PC-3 (cell line): ENCODE data around the gene TRA2B.

Source experiments
- EZH2 ChIP-seq: fragments of 300-600 bp; sonication (generic); IDR thresholded peaks from one replicate; pipeline ENCODE4 v1.6.1; 2017; ENCODE audit warnings: antibody characterized with exemption, mild to moderate bottlenecking, low read length; ENCODE audit not compliant: unreplicated experiment
- EZH2phosphoT487 ChIP-seq: fragments of 300-600 bp; sonication (generic); IDR thresholded peaks from 2 replicates; pipeline ENCODE4 v1.6.1; 2018; ENCODE audit warnings: mild to moderate bottlenecking, antibody characterized with exemption, low read length, borderline replicate concordance
- TF ChIP-seq, protein P1 (sequence below): fragments of 300-600 bp; sonication (generic); conservative IDR thresholded peaks from 2 replicates; pipeline ENCODE4 v1.5.1; 2017; ENCODE audit warnings: antibody characterized with exemption, low read depth, mild to moderate bottlenecking, low read length

DNA sequence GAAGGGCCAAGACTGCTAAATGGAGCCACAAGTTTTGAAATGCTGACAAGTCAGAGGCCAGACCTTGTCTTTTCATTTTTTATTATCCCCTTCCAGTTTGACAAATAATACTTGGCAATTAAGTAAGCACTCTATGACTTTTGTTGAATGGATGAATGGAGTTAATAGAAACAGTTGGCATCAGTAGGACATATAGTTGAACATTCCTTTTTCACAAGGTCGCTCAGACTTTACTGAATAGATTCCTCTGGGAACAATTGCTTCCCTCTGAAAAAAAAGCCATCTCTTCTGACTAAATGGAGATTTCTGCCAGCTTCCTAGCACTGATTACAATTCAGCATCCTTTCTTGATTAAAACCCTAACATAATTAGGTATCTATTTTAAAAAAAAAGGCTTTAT lies 53.2 kb downstream of the TRA2B start:
- TF ChIP-seq, protein P1, sequence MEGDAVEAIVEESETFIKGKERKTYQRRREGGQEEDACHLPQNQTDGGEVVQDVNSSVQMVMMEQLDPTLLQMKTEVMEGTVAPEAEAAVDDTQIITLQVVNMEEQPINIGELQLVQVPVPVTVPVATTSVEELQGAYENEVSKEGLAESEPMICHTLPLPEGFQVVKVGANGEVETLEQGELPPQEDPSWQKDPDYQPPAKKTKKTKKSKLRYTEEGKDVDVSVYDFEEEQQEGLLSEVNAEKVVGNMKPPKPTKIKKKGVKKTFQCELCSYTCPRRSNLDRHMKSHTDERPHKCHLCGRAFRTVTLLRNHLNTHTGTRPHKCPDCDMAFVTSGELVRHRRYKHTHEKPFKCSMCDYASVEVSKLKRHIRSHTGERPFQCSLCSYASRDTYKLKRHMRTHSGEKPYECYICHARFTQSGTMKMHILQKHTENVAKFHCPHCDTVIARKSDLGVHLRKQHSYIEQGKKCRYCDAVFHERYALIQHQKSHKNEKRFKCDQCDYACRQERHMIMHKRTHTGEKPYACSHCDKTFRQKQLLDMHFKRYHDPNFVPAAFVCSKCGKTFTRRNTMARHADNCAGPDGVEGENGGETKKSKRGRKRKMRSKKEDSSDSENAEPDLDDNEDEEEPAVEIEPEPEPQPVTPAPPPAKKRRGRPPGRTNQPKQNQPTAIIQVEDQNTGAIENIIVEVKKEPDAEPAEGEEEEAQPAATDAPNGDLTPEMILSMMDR: no peak
- TF ChIP-seq EZH2phosphoT487 (no peak), EZH2 (no peak)
